Uterus (tissue), 4 donors: ENCODE data around the gene KRT86. TPM values are rescaled to one million over a fixed set of nuclear protein-coding genes. Genes with fewer than 3 reads are reported as not detected.

Experiments used
- DNase-seq, 2 donors: peaks; one replicate each; pipeline ENCODE4 v3.0.0-alpha.2; 2019 to 2020
- H3K27ac ChIP-seq, 2 donors: fragments of 200-600 bp; sonication (generic); 1 replicate in 1 of 2; 2 replicates in 1 of 2; pipeline ENCODE4 v1.5.1; 2016 to 2018
- H3K27me3 ChIP-seq, 2 donors: fragments of 200-600 bp; sonication (generic); one replicate each; pipeline ENCODE4 v1.5.1; 2018 to 2019; ENCODE audit warnings: control low read depth in 1 of 2
- H3K36me3 ChIP-seq, 2 donors: fragments of 200-600 bp; sonication (generic); one replicate each; pipeline ENCODE4 v1.5.1; 2019; ENCODE audit warnings: control low read depth in 1 of 2
- H3K4me1 ChIP-seq, 2 donors: fragments of 200-600 bp; sonication (generic); one replicate each; pipeline ENCODE4 v1.5.1; 2018 to 2019; ENCODE audit warnings: control low read depth in 1 of 2
- H3K4me3 ChIP-seq, 2 donors: fragments of 200-600 bp; sonication (generic); 1 replicate in 1 of 2; 2 replicates in 1 of 2; pipeline ENCODE4 v1.5.1; 2018 to 2019; ENCODE audit warnings: mild to moderate bottlenecking in 1 of 2
- H3K9me3 ChIP-seq, 2 donors: fragments of 200-600 bp; sonication (generic); one replicate each; pipeline ENCODE4 v1.5.1; 2019; ENCODE audit warnings: control low read depth in 1 of 2
- POLR2A ChIP-seq, 2 donors: fragments of 450-650 bp; IDR thresholded peaks; one replicate each; pipeline ENCODE4 v1.6.1; 2016; ENCODE audit warnings: antibody characterized with exemption in 2 of 2, mild to moderate bottlenecking in 1 of 2, moderate library complexity in 1 of 2
- intact Hi-C: fragments of 100-400 bp; cut with DNase I; formaldehyde crosslinking; loops from one replicate; pipeline ENCODE4 v1.15.1; 2023; ENCODE audit warnings: low total_unique reads
- total RNA-seq, 4 donors: library from RNA; depleted of rRNA in 3 of 4; stranded (reverse); fragments of >200 nt in 3 of 4; gene quantifications; one replicate each; pipeline versions ENCODE4 v1.1.0 to v1.2.4, GENCODE V29; 2014 to 2023
- TF ChIP-seq, protein P1 (sequence below), 4 experiments: fragments of 200-600 bp in 2 of 4; fragments of 450-650 bp in 2 of 4; sonication (generic) in 2 of 4; IDR thresholded peaks; one replicate each; pipeline ENCODE4 v1.5.1; 2016 to 2019; ENCODE audit warnings: antibody characterized with exemption in 4 of 4, mild to moderate bottlenecking in 2 of 4, moderate library complexity in 1 of 4
- donor health status: DM: yes; HTN: yes; CAD: no.

The KRT86 gene
- total RNA-seq, 4 donors from 2014 or later: 0.35 TPM; not detected in 3

DNA sequence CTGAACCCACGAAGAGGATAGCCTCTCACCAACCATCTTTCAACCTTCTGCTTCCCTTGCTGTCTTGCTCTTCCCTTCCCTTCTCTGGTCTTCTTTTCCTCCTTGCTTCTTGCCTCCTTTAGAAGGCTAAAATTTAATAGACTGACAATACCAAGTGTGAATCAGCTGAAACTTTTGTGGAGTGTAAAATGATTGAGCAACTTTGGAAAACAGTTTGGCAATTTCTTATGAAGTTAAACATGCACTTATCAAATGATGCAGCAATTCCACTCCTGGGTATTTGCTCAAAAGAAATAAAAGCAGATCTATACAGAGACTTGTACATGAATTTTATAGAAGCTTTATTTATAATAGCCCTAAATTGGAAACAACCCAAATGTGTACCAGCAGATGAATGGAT lies 3.3 kb upstream of the KRT86 start:
- Histone ChIP-seq H3K4me3 (no peak overlapping the region), H3K27me3 (no peaks in the 10 kb centered on the region), H3K4me1 (no peaks in the 10 kb centered on the region), H3K27ac (no peak overlapping the region), H3K36me3 (no peaks in the 10 kb centered on the region), H3K9me3 (no peaks in the 10 kb centered on the region)
- TF ChIP-seq POLR2A (IDR thresholded peaks at IDR 0.05): no peak
- TF ChIP-seq, protein P1, sequence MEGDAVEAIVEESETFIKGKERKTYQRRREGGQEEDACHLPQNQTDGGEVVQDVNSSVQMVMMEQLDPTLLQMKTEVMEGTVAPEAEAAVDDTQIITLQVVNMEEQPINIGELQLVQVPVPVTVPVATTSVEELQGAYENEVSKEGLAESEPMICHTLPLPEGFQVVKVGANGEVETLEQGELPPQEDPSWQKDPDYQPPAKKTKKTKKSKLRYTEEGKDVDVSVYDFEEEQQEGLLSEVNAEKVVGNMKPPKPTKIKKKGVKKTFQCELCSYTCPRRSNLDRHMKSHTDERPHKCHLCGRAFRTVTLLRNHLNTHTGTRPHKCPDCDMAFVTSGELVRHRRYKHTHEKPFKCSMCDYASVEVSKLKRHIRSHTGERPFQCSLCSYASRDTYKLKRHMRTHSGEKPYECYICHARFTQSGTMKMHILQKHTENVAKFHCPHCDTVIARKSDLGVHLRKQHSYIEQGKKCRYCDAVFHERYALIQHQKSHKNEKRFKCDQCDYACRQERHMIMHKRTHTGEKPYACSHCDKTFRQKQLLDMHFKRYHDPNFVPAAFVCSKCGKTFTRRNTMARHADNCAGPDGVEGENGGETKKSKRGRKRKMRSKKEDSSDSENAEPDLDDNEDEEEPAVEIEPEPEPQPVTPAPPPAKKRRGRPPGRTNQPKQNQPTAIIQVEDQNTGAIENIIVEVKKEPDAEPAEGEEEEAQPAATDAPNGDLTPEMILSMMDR (IDR thresholded peaks at IDR 0.05): no peak
- no peak for DNase-seq
- intact Hi-C loops: no loop called here

DNA sequence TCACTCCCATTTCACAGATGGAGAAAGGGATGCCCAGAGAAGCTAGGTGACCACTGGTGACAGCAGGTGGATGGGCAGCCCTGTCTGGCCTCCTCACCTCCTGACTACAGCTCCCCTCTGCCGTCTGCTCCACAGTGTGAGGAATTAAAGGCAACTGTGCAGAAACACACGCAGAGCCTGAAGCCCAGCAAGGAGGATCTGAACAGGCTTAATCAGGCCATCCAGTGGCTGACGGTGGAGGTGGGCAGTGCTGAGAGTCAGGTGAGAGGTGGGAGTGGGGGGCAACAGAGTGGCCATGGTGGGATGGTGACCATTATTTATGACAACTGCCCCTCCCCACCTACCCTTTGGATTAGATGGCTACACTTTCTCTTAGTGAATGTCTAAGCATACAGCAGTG lies 1.2 kb downstream of the KRT86 start:
- H3K9me3 ChIP-seq: no peaks in the 10 kb centered on the region
- no peak for TF ChIP-seq POLR2A (IDR thresholded peaks at IDR 0.05)
- TF ChIP-seq, protein P1 (IDR thresholded peaks at IDR 0.05): no peak
- DNase-seq: no peak
- H3K4me3 ChIP-seq: no peak overlapping the region
- no peak overlapping the region for H3K27ac ChIP-seq
- H3K4me1 ChIP-seq: no peaks in the 10 kb centered on the region
- no peaks in the 10 kb centered on the region for H3K36me3 ChIP-seq
- intact Hi-C loops: no loop called here
- H3K27me3 ChIP-seq: no peaks in the 10 kb centered on the region

DNA sequence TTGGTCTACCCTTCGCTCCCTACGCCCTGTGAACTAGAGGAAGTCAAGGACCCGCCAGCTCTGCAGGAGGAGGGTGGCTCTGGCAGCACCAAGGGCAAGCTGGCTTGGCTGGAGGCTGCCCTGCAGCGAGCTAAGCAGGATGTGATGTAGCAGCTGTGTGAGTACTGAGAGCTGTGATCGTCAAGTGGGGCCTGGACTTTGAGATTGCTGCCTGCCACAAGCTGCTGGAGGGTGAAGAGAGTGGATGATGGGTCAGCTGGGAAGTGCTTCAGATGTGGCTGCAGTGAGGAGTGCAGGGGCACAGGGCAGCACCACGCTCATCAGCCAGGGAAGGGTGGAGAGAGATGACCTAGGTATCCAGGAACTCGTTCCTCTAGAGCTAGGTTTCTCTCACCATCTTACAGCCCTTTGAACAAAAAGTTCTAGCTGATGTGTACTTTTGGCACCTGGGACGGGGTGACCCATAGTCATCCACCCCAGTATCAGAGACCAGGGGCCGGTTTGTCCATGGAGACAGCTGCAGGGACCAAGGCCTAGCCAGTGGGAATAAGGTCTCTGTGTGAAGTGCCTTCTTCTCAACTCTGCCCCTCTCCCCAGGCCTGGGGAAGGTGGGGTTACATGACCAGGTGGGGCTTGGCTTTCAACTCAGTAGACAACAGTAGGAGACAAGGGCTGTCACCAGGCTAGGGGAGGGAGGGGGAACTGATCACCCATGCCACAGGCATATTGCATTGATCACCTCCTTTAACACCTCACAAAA lies 3.2 kb downstream of the KRT86 start:
- Histone ChIP-seq H3K9me3 (no peaks in the 10 kb centered on the region), H3K27me3 (no peaks in the 10 kb centered on the region), H3K36me3 (no peaks in the 10 kb centered on the region), H3K27ac (no peak overlapping the region), H3K4me1 (no peaks in the 10 kb centered on the region), H3K4me3 (no peak overlapping the region)
- no peak for DNase-seq
- TF ChIP-seq, protein P1 (IDR thresholded peaks at IDR 0.05): no peak
- TF ChIP-seq POLR2A (IDR thresholded peaks at IDR 0.05): no peak
- intact Hi-C loops: no loop called here

DNA sequence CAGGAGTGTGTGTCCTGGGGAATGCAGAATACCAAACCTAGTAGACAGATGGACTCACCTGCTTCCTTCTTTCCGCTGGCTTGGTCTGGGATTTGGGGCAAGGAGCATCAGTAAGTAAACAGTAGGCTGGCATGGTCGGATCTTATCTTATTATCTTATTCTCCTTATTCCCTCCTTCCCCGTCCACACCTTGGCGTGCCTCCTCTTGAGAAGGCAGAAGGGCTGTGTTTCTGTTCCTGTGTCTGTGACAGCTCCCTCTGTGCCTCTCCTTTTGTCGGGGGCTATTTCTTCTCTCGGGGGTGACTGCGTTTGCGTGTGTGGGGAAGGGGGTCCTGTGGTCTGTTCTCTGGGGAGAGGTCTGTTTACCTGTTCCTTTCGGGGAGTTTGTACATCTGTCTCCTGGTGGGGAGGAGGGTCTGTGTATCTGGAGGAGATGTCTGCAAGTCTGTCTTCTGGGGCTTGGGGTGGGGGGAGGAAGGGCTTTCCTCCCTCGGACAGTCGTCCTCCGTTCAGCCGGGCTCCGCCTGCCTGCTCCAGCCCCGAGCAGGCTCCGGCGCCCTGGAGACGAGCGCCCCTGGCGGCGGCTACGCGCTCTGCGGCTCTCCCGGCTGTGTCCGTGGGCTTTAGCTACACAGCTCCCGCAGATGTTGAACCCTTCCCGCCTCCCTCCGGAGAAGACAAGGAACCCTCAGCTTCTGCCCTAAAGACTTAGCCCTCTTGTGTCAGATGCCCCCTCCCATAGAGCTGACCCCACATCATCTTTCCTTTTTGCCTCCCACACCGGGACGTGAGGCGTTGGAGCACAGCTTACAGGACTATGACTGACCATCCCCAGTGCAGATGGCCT lies 4.4 kb downstream of the KRT86 start:
- no peaks in the 10 kb centered on the region for H3K36me3 ChIP-seq
- DNase-seq: peak; percentile 54 to 75
- H3K9me3 ChIP-seq: no peaks in the 10 kb centered on the region
- intact Hi-C loops: no loop called here
- H3K4me3 ChIP-seq: no peak overlapping the region
- H3K4me1 ChIP-seq: no peaks in the 10 kb centered on the region
- H3K27me3 ChIP-seq: no peaks in the 10 kb centered on the region
- TF ChIP-seq, protein P1 (IDR thresholded peaks at IDR 0.05): peak; percentile 92 to 99 (median 92)
- peak in 1 of 2 donors; percentile 27 for TF ChIP-seq POLR2A (IDR thresholded peaks at IDR 0.05)
- peak overlapping the region in 1 of 2 donors; percentile 49 for H3K27ac ChIP-seq
